DMS114 treated with DMSO at 0.1 percent for 48 hours (cell line): ENCODE data around the gene GOLGA6D.
"Not testable (repeated sequence)": the region's sequence is repeated elsewhere in the genome, so short reads cannot be mapped to it uniquely, and the experiment has no call there.

ENCODE experiments used
- DNase-seq: peaks from one replicate; lab custom pipeline; 2025; ENCODE audit not compliant: unreplicated experiment; lab: John Stamatoyannopoulos, UW

GOLGA6D gene

DNA sequence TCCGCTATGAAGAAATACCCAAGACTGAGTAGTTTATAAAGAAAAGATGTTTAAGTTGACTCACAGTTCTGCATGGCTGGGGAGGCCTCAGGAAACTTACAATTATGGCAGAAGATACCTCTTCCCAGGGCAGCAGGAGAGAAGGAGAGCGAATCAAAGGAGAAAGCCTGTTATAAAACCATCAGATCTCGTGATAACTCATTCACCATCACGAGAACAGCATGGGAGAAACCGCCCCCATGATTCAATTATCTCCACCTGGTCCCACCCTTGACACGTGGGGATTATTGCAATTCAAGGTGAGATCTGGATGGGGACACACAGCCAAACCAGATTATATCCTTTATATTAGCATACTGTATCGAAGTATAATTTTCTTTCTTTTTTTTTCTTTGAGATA is 49.5 kb downstream of the GOLGA6D start:
- not testable (repeated sequence) for DNase-seq

DNA sequence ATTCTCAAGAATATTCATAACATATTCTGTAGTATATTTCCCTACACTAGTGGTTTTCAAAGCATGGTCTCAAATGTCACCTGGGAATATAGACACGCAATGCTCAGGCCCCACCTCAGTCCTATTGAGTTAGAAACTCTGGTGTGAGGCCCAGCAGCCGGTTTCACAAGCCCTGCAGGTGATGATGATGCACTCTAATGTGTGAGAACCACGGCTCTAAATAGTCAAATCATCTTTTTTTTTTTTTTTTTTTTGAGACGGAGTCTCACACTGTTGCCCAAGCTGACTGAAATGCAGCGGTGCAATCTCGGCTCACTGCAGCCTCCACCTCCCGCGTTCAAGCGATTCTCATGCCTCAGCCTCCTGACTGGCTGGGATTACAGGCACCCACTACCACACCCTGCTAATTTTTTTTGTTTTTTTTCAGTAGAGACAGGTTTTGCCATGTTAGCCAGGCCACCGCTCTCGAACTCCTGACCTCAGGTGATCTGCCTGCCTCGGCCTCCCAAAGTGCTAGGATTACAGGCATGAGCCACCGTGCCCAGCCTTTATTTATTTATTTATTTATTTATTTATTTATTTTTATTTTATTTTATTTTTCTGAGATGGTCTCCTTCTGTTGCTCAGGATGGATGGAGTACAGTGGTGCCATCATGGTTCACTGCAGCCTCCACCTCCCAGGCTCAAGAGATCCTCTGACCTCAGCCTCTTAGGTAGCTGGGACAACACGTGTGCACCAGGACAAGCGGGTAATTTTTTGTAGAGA is 51.2 kb downstream of the GOLGA6D start:
- DNase-seq = not testable (repeated sequence)

DNA sequence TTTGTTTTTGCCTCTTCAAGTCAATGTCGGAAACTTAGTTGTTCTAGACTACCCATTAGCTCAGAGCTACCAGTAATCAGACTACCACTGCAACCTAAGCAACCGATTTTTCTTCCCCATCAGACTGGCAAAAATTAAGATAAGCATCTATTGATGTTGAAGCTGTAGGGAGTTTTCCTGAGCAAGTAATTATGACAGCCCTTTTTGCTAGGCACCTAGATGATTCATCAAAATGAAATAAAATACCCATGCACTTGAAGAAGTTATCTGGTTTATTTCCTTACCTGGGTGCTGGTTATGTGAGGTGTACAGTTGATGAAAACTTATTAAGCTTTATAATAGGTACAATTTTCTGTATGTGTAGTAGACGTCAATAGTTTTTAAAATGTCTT is 52.7 kb downstream of the GOLGA6D start:
- DNase-seq = no peak

DNA sequence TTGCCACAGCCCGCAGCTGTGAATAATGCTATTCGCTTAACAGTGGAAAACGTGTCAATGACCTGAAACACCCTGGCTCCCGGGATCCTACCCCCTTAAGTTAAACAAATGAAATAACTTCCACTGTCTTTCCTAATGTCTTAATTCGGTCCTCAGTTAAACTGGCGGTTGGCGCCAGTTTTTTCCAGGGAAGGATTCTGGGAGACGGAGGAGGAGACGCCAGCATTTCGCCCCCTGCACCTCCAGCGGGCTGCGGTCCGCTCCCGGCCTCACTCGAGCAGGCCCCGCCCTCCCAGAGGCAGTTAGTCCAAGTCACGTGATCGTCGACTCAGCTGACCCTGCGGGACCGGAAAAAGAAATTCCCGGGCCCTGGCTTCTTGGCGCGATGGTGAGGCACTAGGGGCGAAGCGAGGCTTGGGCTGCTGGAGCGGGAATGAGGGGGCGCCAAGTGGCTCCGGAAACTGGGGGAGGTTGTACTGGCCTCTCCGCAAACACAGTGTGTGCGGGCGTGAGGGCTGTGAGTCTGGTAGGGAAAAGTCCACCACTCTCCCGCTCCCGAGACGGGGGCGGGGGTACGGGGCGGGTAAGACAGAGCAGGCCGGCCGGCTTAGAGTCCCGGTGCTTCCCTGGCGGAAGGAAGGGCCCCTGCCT is 53.2 kb downstream of the GOLGA6D start, which contains the start of gene COMMD4:
Gene COMMD4, plus strand, starts transcription at position 359 of the 651 bp plus-strand sequence. Its CDS starts 27 bp downstream, at position 386.
- DNase-seq = peak; percentile 90

DNA sequence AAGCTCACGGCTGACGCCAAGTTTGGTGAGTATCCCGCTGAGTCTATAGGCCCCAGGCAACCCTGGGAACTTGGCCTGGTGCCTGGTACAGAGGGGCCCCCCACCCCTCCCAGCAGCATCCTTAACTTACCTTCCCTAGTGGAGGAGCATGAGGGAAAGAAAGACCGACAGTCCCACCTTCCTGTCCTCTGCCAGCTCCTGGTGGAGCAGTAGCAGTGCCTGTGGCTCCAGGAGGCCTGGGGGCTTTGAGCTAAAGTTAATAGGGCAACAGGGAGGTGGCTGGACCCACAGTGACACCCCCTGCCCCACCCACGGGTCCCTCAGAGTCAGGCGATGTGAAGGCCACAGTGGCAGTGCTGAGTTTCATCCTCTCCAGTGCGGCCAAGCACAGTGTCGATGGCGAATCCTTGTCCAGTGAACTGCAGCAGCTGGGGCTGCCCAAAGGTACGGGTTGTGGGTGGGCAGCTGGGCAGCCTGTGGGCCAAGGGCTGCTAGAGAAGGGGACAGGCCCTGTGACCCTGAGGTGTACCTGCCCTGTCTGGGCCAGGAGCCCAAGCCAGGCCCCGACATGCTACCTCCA is 56.1 kb downstream of the GOLGA6D start:
- no peak for DNase-seq

DNA sequence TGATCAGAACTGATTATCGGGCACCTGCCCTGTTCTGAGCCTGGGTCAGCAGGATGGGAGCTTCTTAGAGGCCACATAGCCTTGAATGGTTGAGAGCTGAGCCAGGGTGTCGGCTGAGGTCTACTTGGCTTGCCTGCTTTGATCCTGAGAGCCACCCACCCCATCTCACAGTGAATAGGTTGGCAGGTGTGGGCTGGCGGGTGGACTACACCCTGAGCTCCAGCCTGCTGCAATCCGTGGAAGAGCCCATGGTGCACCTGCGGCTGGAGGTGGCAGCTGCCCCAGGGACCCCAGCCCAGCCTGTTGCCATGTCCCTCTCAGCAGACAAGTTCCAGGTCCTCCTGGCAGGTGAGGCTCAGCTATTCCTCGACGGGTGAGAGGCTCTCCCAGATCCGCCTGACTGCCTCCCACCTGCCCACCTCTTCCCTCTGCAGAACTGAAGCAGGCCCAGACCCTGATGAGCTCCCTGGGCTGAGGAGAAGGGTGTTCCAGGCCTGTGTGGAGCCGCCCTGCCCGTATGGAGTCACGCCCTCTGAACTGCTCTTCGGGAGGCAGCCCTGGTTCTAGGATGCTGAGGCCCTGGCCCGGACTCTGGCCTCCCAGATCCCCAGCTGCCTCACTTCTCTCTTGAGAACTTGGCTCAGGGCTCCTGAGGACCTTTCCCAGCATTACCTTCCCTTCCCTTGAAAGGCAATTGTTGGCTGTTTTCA is 57.1 kb downstream of the GOLGA6D start:
- DNase-seq = no peak

DNA sequence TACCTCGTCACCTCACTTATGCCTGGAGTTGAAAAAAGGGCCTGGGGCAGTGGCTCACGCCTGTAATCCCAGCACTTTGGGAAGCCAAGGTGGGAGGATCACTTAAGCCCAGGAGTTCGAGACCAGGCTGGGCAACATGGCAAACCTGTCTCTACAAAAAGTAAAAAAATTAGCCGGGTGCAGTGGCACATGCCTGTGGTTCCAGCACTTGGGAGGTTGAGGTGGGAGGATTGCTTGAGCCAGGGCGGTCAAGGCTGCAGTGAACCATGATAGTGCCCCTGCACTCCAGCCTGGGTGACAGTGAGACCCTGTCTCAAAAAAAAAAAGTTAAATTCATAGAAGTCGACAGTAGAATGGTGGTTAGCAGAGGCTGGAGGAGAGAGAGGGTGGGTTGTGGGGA is 59.6 kb downstream of the GOLGA6D start:
- no peak for DNase-seq

DNA sequence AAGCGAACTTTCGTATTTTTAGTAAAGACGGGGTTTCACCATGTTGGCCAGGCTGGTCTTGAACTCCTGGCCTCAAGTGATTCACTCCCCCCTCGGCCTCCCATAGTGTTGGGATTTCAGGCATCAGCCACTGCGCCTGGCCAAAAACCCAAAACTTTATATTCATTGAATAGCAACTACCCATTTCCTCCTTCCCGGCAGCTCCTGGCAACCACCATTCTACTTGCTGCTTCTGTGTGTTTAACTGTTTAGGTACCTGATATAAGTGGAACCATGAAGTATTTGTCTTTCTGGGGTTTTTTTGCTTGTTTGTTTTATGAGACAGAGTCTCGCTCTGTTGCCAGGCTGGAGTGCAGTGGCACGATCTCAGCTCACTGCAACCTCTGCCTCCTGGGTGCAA is 61.3 kb downstream of the GOLGA6D start:
- DNase-seq = not testable (repeated sequence)
